HCT116 (cell line): ENCODE data around the gene IGDCC3.

Experiments used
- CTCF ChIP-seq, 3 experiments: fragments of 200-600 bp in 1 of 3; sonication (generic) in 1 of 3; IDR thresholded peaks in 2 of 3; conservative IDR thresholded peaks in 1 of 3; 2 replicates each; pipeline ENCODE4 v1.5.1; 2012 to 2017; ENCODE audit warnings: low read depth in 2 of 3, low read length in 2 of 3, antibody characterized with exemption in 1 of 3, borderline replicate concordance in 1 of 3, control low read depth in 1 of 3, mild to moderate bottlenecking in 1 of 3, mixed read lengths in 1 of 3, mixed run types in 1 of 3, moderate library complexity in 1 of 3; ENCODE audit not compliant: insufficient read depth in 1 of 3
- POLR2A ChIP-seq: IDR thresholded peaks from 2 replicates; pipeline ENCODE4 v1.7.0; 2011; ENCODE audit warnings: borderline replicate concordance; ENCODE audit not compliant: insufficient read depth, insufficient read length; ENCODE audit errors: extremely low read depth
- SRF ChIP-seq: IDR thresholded peaks from 2 replicates; pipeline ENCODE4 v1.6.1; 2012; ENCODE audit warnings: low read depth

GRCh38 chr15:65307978-65308377 is 69.8 kb downstream of the IGDCC3 start:
- TF ChIP-seq CTCF (IDR thresholded peaks at IDR 0.05 in 2 of 3, conservative IDR thresholded peaks at IDR 0.05 in 1 of 3; ENCODE audit: borderline replicate concordance in 1 of 3, insufficient read depth in 1 of 3, low read depth in 2 of 3, low read length in 2 of 3) (no peak), POLR2A (no peak), SRF (no peak)
